Endothelial cell (in vitro differentiated cells): ENCODE measurements around the gene CD83. TPM values are rescaled to one million over a fixed set of nuclear protein-coding genes. Genes with fewer than 3 reads are reported as not detected.

ENCODE experiments used
- DNase-seq: peaks from one replicate; pipeline ENCODE4 v3.0.0; 2021; ENCODE audit warnings: low spot score
- H3K27ac Mint-ChIP-seq: one replicate; pipeline ENCODE4 v1.8.0; 2021; ENCODE audit warnings: mixed read lengths, inconsistent platforms; ENCODE audit not compliant: unreplicated experiment
- H3K27me3 Mint-ChIP-seq: one replicate; pipeline ENCODE4 v1.8.0; 2021; ENCODE audit warnings: mild to moderate bottlenecking, moderate library complexity, mixed read lengths, inconsistent platforms; ENCODE audit not compliant: unreplicated experiment
- H3K36me3 Mint-ChIP-seq: one replicate; pipeline ENCODE4 v1.8.0; 2021; ENCODE audit warnings: mild to moderate bottlenecking, low read depth, mixed read lengths, inconsistent platforms; ENCODE audit not compliant: unreplicated experiment
- H3K4me1 Mint-ChIP-seq: one replicate; pipeline ENCODE4 v1.8.0; 2021; ENCODE audit warnings: mild to moderate bottlenecking, mixed read lengths, inconsistent platforms; ENCODE audit not compliant: unreplicated experiment
- H3K4me3 Mint-ChIP-seq: one replicate; pipeline ENCODE4 v1.8.0; 2021; ENCODE audit warnings: mild to moderate bottlenecking, mixed read lengths, inconsistent platforms; ENCODE audit not compliant: unreplicated experiment
- H3K9me3 Mint-ChIP-seq: one replicate; pipeline ENCODE4 v1.8.0; 2021; ENCODE audit warnings: mixed read lengths, inconsistent platforms; ENCODE audit not compliant: unreplicated experiment
- total RNA-seq: library from RNA; stranded (reverse); fragmentation: NEBNext Ultra II Directional; extraction: Animal tissue kit (Norgen Biotek cat#: 25700); gene quantifications from one replicate; pipeline ENCODE4 v1.2.1, GENCODE V29; 2021; ENCODE audit not compliant: unreplicated experiment
- TF ChIP-seq, protein P1 (sequence below): fragments of 200-600 bp; sonication (generic); IDR thresholded peaks from one replicate; pipeline ENCODE4 v1.5.0; 2021; ENCODE audit warnings: antibody characterized with exemption; ENCODE audit not compliant: unreplicated experiment

Gene CD83
- total RNA-seq, 1 donor from 2014 or later, result 4.3 TPM

DNA sequence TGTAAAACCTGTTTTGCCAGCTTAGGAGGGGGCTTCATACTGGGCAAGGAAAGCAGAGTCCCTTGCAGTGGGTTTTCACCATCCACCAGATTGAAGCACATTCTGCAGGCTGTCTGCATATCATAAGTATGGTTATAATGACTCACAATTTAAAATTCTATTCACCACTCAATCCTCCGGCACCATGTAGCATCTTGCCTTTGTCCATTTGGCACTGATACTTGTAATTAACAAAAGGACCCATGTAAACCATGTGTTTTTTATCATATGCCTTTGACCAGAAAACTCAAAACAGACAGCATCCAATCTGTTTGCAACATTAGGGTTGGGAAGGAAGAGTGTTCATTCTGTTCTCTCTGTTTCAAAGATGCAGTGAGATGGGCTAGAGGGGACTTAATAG is 3.0 kb downstream of the CD83 start:
- Mint-ChIP-seq H3K4me1 (no peaks in the 10 kb centered on the region), H3K27ac (no peak overlapping the region), H3K27me3 (no peaks in the 10 kb centered on the region), H3K36me3 (no peaks in the 10 kb centered on the region), H3K9me3 (no peaks in the 10 kb centered on the region), H3K4me3 (no peak overlapping the region)
- TF ChIP-seq, protein P1, sequence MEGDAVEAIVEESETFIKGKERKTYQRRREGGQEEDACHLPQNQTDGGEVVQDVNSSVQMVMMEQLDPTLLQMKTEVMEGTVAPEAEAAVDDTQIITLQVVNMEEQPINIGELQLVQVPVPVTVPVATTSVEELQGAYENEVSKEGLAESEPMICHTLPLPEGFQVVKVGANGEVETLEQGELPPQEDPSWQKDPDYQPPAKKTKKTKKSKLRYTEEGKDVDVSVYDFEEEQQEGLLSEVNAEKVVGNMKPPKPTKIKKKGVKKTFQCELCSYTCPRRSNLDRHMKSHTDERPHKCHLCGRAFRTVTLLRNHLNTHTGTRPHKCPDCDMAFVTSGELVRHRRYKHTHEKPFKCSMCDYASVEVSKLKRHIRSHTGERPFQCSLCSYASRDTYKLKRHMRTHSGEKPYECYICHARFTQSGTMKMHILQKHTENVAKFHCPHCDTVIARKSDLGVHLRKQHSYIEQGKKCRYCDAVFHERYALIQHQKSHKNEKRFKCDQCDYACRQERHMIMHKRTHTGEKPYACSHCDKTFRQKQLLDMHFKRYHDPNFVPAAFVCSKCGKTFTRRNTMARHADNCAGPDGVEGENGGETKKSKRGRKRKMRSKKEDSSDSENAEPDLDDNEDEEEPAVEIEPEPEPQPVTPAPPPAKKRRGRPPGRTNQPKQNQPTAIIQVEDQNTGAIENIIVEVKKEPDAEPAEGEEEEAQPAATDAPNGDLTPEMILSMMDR, result no peak
- no peak for DNase-seq

DNA sequence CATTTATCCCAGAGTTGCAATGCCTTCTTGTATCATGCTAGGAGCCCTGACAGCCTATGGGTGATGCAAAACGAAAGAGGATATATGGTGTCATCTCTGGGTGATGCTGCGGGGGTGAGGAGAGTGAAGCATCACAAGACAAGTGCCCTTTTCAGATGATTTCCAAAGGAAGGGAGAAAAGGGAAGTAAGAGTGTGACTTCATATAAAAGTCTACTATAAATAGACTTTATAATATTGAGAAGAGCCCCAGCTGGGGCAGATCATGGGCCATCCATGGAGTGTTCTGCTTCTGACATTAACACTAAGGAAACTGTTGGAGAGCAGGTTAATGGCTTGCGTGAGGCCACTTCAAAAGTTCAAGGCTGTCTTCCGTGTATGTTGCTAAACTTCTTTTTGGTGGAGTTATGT is 4.4 kb downstream of the CD83 start:
- H3K27ac Mint-ChIP-seq, result no peak overlapping the region
- H3K27me3 Mint-ChIP-seq, result no peaks in the 10 kb centered on the region
- TF ChIP-seq, protein P1, result no peak
- no peaks in the 10 kb centered on the region for H3K36me3 Mint-ChIP-seq
- no peak overlapping the region for H3K4me3 Mint-ChIP-seq
- no peaks in the 10 kb centered on the region for H3K4me1 Mint-ChIP-seq
- no peaks in the 10 kb centered on the region for H3K9me3 Mint-ChIP-seq
- DNase-seq, result no peak

DNA sequence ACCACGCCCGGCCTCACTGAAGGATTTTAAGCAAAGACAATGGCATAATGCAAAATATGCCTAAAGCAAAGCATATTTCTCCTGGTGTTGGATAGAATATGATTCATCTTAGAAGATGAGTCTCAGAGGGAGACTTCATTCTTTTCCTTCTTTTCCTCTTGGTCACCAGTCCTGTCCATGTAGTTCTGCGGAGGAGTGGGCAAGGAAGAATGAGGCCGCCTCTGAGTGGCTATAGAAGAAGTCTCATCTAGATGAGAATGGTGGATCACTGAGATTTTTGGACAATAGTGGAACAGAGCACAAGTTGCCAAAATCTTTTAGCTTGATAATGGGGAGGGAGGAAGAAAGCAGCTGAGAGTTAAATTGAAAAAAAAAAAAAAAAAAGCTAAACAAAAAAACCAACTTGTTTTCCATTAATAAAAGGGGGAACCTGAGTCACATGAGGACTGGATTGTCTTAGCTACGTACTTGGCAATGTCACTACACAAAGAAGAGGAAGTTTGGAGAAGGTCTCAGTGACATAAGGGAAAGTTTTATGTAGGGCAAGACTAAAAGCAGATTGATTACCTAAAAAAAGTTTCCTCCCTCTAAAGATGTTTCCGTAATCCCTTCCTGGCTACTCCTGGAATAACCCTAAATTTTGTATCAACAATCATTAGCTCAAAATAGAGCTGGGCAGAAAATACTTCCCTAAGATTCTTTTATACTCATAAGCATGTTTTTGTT is 6.0 kb downstream of the CD83 start:
- Mint-ChIP-seq H3K27me3 (no peaks in the 10 kb centered on the region), H3K9me3 (no peaks in the 10 kb centered on the region), H3K4me1 (no peaks in the 10 kb centered on the region), H3K36me3 (no peaks in the 10 kb centered on the region), H3K4me3 (no peak overlapping the region), H3K27ac (no peak overlapping the region)
- TF ChIP-seq, protein P1, result no peak
- DNase-seq, result no peak

DNA sequence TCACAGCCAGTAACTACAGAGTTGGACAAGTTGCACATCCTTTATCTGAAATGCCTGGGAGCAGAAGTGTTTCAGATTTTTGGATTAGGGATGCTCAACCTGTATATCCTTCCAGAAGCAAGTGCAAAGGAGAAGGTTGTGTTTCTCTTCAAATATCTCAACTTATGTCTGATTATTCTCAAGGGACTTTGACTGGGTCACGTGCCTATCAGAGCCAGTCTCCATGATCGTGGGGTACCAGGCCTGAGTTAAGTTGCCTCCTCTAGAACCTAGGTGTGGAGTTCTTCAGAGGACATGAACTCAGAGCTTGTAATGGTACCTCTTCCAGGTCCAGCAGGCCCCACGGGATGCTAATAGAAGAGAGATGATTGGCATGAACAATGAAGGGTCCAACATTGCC is 7.8 kb downstream of the CD83 start:
- Mint-ChIP-seq H3K36me3 (no peaks in the 10 kb centered on the region), H3K4me3 (no peak overlapping the region), H3K9me3 (no peaks in the 10 kb centered on the region), H3K27me3 (no peaks in the 10 kb centered on the region), H3K4me1 (peaks cover 4% of the 10 kb centered on the region), H3K27ac (no peak overlapping the region)
- TF ChIP-seq, protein P1, result no peak
- DNase-seq, result no peak

DNA sequence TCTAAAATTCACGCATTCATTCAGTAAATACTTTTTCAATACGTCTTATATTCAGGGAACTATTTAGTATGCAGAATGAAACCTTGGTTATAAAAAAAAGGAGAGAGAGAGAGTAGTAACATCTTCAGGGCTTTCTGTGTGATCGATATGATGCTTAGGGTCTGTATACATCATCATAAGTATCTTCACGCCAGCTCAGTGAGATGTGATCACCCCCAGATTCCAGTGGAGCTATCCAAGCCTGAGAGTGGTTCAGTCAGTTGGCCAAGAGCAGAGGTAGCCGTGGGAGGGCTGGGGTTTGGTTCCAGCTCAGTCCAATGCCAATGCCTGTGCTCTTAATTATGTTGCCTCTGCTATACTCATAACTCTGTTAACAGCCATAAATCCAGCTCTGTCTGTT is 8.6 kb downstream of the CD83 start:
- TF ChIP-seq, protein P1, result no peak
- no peaks in the 10 kb centered on the region for H3K36me3 Mint-ChIP-seq
- no peak for DNase-seq
- H3K27ac Mint-ChIP-seq, result no peak overlapping the region
- no peak overlapping the region for H3K4me3 Mint-ChIP-seq
- no peaks in the 10 kb centered on the region for H3K9me3 Mint-ChIP-seq
- H3K27me3 Mint-ChIP-seq, result peaks cover under 1% of the 10 kb centered on the region
- H3K4me1 Mint-ChIP-seq, result peaks cover 4% of the 10 kb centered on the region
